GM19372 (cell line): ENCODE data around the gene IQCE.

Source experiments
- ATAC-seq: cut with Tn5 transposase; IDR thresholded peaks from one replicate; pipeline ENCODE4 v1.9.1; 2021; ENCODE audit warnings: mild to moderate bottlenecking, low read depth, moderate library complexity; ENCODE audit not compliant: unreplicated experiment

IQCE gene

DNA sequence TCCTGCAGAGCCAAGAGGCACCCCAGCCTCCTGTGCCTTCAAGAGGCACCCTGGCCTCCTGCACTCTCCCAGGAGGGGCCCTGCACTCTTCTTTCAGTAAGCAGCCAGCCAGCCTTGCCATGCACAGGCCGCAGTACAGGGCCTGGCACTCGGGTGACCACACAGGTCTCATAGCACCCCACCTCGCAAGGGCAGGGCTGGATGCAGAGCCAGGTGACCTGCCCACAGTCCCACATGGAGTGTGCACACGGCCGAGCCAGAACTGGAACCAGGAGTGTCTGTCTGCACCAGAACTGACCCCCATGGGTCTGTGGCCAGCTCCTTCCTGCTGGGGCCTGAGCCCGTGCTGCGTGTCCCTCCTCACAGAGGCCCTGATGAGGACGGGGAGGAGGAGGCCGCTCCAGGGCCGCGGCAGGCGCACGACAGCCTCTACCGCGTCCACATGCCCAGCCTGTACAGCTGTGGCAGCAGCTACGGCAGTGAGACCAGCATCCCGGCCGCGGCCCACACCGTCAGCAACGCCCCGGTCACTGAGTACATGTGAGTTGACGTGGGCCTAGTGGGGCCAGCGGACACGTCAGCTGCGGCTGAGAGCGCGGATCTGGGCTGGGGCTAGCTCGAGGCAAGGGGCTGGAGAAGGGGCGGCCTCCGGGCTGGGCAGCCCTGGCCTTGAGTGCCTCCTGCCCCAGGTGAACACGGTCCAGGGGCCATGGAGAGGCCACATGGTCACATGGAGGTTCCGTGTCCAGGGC, 99.3 kb downstream of the IQCE start:
- no peak for ATAC-seq

DNA sequence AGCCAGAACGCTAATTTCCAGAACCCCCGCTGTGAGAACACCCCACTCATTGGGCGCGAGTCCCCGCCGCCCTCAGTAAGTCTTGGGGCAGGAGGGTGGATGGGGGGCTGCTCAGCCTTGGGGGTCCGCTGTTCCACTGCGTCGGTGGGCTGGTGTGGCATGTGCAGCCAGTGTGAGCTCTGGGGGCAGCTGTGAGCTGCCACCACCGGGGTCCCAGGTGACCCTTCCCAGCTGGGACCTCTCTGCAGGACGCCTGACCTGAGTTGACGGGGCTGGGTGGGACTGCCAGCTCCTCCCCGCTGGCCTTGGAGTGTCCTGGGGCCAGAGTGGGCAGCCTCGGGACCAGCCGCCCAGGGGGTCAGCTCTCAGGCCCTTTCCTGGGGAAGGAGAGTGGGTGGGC, 100.2 kb downstream of the IQCE start:
- no peak for ATAC-seq

DNA sequence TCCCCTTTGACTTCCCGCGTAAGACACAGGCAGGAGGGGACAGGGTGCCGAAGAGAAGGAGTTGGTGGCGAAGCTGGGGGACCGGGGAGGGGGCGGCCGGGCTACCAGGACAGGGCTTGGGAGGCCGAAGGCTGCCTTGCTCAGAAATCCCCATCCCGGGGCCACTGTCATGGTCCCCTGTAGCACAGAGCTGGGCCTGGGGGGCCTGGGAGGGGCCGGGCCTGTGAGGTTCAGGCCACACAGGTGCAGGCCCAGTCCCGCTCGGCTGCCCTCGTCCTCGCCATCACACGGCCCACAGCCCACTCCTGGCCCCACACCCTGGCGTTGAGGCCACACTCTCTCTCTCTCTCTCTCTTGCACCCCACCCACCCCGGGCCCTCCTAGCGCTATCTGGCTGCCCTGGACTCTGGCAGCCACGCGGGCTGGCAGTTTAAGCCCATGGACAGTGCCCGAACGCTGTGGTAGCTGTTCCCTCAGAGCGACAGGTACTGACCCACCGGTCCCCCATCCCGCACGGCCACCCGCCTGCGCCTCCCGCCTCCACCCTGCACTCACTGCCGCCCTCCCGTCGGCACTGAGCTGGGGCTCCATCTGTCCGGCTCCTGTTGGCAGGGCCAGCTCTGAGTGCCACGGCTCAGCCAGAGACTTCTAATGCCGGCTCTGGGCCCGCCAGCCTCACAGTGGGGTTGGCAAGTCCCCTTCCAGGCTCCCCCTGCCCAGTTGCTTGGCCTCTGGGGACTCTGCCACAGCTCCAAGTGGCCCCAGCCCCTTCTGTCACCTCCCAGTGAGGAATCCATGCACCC, 101.0 kb downstream of the IQCE start:
- ATAC-seq, result no peak

DNA sequence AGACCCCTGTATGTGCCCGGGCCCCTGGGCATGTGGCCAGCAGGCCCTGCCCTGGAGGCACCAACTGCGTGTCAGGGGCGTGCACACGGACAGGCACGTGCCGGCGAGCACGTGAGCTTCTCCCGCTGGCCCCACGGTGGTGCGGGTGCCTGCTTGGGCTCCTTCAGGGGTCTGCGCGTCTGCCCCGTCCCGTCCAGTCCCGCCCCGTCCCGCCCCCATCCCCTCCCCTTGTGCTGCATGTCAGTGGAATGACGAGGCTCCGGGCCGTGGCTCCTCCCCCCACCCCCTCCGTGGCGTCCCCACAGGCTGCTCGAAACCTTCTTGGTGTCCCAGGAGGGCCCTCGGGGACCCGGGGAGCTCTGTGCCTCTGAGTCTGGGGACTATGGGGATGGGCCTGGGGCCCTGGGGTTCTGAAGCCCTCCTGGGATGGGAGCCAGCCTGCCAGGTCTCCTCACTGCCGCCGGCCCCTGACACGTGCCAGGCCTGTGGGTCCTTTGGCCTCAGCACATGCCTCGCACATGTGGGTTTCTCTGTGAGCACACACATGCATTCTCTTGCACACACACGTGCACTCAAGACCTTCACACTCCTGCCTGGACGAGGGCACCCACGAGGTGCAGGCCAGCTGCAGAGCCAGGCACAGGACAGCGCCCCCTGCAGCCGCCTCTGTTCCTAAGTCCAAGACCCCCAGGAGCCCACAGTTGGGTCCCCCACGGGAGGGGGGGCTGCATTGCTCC, 101.7 kb downstream of the IQCE start:
- ATAC-seq, result no peak

DNA sequence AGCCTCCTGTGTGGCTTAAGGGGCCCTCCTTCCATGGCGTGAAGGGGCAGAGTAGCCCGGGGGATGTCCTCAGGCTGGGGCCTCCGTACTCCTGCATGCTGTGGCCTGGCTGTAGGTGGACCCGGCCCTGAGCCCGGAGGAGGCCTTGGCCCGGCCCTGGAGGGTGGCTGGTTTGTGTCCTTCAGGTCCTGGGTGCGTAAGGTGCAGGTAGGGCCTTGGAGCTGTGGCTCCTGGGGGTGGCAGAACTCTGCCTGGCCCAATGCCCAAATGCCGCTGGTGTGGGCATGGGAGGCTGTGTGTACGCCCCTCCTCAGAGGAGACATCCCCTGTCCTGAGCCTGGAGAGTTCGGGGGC, 102.3 kb downstream of the IQCE start:
- ATAC-seq, result no peak

DNA sequence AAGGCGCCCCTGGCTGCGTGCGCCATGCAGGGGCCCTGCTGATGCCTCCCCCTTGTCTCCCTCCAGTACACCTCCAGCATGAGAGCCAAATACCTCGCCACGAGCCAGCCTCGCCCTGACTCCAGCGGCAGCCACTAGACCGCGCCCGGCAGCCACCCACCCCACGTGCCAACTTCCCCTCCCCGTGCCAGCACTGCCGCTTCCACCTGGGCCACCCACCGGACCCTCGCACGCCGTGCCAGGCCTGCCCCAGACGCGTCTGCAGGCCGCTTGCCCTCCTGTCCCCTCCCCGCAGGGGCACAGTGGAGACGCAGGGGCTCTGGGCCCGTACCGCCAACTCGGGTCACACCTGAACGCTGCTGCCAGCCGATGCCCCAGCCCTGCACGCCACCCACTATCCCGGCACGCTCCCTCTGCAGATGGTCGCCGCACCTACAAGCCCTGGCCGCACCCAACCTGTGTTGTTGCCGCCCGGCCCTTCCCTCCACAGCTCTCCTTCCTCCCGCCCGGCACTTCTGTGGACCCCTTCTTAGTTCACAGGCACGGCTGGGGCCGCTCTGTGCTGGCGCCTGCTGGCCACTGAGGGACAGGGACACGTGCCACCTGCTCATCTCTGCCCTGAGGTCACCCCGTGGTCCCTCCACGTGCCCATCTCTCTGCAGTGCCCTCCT, 103.0 kb downstream of the IQCE start:
- ATAC-seq, result no peak

DNA sequence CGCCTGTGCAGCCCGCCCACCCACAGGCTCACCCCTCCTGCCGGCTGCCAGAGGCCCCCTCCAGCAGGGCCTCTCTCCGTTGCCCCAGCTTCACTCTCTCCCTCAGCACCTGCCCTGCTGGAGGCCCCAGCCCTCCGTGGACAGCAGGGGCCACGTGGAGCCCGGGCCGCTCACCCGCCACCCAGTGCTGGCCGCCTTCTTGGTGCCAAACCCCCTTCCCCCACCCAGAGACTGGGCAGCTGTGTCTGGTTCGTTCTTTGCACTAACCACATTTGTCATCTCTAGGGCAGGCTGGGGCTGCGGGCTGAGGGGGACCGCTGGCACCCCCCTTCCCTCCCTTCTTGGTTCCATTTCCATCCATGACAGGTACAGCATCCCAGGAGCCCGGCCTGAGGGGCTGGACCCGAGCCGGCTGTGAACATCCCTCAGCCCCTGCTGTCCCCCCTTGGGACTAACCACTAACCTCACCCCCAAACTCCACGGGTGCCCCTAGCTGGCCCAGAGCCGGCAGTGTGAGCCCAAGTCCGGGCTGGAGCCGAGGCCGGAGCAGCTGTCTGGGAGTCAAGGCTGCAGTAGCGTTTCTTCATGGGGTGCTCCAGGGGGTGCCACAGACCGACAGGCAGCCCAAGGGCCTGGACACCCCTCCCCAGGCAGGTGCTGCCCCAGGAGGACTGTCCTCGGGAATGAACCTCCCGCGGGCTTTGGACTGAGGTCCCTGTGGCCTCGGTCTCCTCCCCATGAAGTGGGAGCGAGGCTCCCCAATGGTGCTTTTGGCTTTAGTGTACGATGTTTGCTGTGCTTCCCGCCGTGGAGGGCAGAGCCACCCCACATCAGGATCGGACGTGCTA, 103.7 kb downstream of the IQCE start:
- no peak for ATAC-seq

DNA sequence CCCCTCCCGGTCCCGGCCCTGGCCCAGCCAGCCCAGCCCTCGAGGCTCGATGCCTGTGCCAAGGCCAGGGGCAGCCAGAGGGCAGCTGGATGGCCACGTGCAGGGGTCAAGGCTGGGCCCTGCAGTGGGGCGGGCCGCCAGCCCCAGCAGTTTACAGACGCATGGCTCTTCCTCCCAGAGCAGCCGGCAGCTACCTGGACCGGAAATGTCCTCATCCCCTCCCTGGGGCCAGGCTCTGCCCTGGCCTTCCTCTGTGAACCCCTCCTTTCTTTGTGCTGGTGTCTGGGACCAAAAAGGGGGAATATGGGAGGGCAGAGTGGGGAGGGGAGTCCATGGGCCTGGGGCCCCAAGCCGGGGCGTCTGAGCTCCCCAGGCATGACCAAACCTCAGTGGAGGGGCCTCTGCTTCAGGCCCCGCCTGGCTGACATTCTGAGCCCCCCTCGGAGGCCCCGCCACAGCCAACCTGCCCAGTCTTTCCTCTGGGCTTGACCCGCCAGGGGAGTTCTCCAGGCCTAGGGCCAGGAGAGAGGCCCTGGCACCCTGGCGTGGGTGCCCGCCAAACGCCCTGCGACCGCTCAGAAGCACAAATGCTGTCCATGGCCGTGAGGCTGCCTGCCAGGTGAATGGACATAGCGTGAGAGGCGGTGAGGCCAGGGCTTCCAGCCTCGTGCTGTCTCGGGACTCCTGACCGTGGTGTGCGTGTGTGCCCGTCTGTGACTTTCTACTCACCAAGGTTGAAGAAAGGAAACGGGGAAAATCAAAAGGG, 104.5 kb downstream of the IQCE start:
- ATAC-seq, result no peak

DNA sequence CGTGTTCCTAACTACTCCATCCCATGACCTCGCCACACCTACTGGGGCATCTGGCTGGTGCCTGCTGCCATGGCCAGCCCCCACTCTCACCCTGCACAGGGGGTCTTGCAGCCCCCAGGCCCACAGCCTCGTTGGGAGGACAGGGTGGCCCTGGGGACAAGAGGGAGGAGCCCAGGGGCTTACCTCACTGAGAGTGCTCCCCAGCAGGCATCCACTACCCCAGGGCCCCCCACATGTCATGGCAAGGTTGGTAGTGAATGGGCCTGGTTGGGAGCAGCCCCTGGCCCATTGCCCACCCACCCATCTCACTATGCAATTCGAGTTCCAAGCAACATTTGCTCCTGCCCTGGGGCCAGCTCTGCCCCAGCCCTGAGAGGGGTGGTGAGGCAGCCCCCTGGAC, 105.2 kb downstream of the IQCE start:
- ATAC-seq, result no peak
